ENCODE results near the gene DCAF8. TPM values are rescaled to one million over a fixed set of nuclear protein-coding genes. Genes with fewer than 3 reads are reported as not detected.

Gene DCAF8
- total RNA-seq, 1 experiment from 2014 or later, result 89.7 TPM

DNA sequence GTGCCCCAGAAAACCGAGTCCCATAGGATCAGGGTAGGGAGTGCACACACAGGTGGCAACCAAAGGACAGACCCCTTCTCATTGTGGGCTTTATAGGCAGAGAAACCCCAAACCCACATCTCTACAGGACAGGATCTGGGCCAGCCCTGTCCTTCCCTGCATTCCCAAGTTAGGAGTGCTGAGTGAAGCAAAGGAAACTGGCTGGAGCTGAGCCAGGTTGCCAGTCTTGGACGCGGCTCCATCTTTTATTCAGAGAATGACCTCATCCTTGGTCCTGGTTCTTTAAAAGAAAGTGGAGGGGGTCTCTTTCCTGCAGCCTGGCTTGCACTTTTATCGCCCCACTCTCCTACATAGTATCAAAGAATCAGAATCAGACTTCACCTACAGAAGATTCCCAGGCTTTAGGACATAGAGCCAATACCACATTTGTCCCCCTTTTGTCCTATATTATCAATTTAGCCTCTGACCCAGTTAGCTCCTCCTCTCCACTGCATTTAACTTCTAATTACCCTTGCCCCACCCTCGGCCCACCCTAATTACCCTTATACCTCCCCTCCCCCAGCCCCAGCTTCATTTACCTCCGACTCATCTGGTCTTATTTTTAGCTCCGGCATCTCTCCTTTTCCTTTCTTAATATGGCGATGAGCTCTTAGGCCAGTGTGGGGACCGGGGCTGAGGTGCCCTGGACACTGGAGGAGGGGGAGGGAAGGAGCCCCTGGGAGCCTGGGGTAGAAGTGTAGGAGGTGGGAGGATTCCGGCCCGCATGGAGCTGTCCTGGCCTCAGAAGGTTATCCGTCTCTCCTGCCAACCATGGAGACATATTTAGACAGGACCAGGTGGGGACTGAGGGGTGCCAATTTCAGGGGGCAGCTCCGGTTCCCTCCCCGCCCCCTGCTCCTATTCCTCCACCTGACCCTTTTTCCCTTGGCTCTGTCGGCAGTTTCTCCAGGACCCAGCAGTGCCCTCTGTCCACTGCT lies 72.4 kb downstream of the DCAF8 start, which contains the start of gene CASQ1:
Gene CASQ1 (plus strand): TSS at position 927 of the 977 bp plus-strand sequence. CDS start 177 bp downstream, outside the sequence.
- no peak within 1 kb of the TSS for H3K27ac ChIP-seq (ENCODE audit: low read length)
- H3K27me3 ChIP-seq (ENCODE audit: low read length), result no peaks in the 10 kb centered on the region
- H3K79me2 ChIP-seq (ENCODE audit: low read length), result no peaks in the 10 kb centered on the region
- H3K4me1 ChIP-seq (ENCODE audit: low read length), result peaks cover 8% of the 10 kb centered on the region
- H2AFZ ChIP-seq (ENCODE audit: low read length), result no peak within 1 kb of the TSS
- H3K9me3 ChIP-seq (ENCODE audit: low read length), result no peaks in the 10 kb centered on the region
- no peak within 1 kb of the TSS for H3K4me3 ChIP-seq (ENCODE audit: low read length)
- H3K9me2 ChIP-seq (replicated peaks; ENCODE audit: insufficient read depth, low read length), result no peaks in the 10 kb centered on the region
- H3K36me3 ChIP-seq (ENCODE audit: insufficient read depth, low read length), result no peaks in the 10 kb centered on the region
- no peak within 1 kb of the TSS for H3K9ac ChIP-seq (ENCODE audit: low read length)
- DNase-seq, result no peak
- H3K4me2 ChIP-seq (ENCODE audit: low read depth, low read length, poor library complexity, severe bottlenecking), result no peak within 1 kb of the TSS
- H4K20me1 ChIP-seq (ENCODE audit: insufficient read depth, low read depth, low read length), result no peaks in the 10 kb centered on the region

DNA sequence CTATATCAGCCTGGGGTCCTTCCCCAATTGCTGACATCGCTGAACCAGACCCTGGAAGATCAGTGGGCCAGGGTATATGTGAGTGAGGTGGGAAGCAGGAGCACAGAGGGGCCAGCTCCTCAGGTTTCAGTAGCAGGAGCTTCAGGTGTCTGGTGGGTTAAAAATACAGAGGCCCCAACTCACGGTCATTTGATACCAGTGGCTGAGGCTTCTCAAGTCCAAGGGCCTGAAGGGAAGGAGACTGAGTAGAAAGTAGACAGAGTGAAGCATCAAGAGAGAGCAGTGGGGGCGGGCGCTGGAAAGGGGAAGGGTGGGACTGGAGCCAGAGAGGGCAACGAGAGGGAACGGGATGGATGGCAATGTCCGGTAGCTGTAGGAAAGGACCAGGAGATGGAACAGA lies 74.0 kb downstream of the DCAF8 start:
- no peak overlapping the region for H2AFZ ChIP-seq (ENCODE audit: low read length)

DNA sequence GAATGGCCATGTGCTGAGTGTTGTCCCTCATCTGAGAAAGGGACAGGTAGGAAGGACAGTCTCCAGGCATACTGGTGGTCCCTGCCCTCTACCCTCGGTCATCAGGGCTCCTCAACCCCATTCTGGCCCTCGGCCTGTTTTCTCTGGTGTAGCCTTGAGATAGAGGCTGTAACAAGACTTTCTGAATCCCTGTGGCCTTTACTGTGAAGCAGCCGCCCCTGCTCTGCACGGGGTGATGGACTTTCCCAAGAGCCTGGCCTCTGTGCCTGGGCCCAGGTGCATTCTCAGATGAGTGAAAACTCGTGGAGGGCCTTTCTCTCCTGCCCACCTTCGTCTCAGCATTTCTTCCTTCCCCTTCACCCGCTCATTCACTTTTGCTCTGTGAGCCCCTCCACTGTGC lies 74.9 kb downstream of the DCAF8 start:
- Histone ChIP-seq H3K27me3 (ENCODE audit: low read length) (no peaks in the 10 kb centered on the region), H4K20me1 (ENCODE audit: insufficient read depth, low read depth, low read length) (no peaks in the 10 kb centered on the region), H3K4me3 (ENCODE audit: low read length) (no peak overlapping the region), H3K9me3 (ENCODE audit: low read length) (no peaks in the 10 kb centered on the region), H3K4me1 (ENCODE audit: low read length) (no peaks in the 10 kb centered on the region), H3K27ac (ENCODE audit: low read length) (no peak overlapping the region), H3K36me3 (ENCODE audit: insufficient read depth, low read length) (no peaks in the 10 kb centered on the region), H3K4me2 (ENCODE audit: low read depth, low read length, poor library complexity, severe bottlenecking) (no peak overlapping the region), H3K79me2 (ENCODE audit: low read length) (no peaks in the 10 kb centered on the region), H3K9ac (ENCODE audit: low read length) (no peak overlapping the region), H3K9me2 (replicated peaks; ENCODE audit: insufficient read depth, low read length) (no peaks in the 10 kb centered on the region), H2AFZ (ENCODE audit: low read length) (no peak overlapping the region)
- no peak for DNase-seq

More for the DNA sequence above, 74.0 kb downstream of the DCAF8 start:
- H3K9me3 ChIP-seq (ENCODE audit: low read length), result no peaks in the 10 kb centered on the region
- H3K27me3 ChIP-seq (ENCODE audit: low read length), result no peaks in the 10 kb centered on the region
- no peak overlapping the region for H3K4me2 ChIP-seq (ENCODE audit: low read depth, low read length, poor library complexity, severe bottlenecking)
- H3K27ac ChIP-seq (ENCODE audit: low read length), result no peak overlapping the region
- no peak overlapping the region for H3K9ac ChIP-seq (ENCODE audit: low read length)
- H3K4me1 ChIP-seq (ENCODE audit: low read length), result peaks cover 6% of the 10 kb centered on the region
- no peaks in the 10 kb centered on the region for H3K36me3 ChIP-seq (ENCODE audit: insufficient read depth, low read length)
- no peaks in the 10 kb centered on the region for H3K79me2 ChIP-seq (ENCODE audit: low read length)
- no peaks in the 10 kb centered on the region for H3K9me2 ChIP-seq (replicated peaks; ENCODE audit: insufficient read depth, low read length)
- H3K4me3 ChIP-seq (ENCODE audit: low read length), result no peak overlapping the region
- no peaks in the 10 kb centered on the region for H4K20me1 ChIP-seq (ENCODE audit: insufficient read depth, low read depth, low read length)
- DNase-seq, result no peak

DNA sequence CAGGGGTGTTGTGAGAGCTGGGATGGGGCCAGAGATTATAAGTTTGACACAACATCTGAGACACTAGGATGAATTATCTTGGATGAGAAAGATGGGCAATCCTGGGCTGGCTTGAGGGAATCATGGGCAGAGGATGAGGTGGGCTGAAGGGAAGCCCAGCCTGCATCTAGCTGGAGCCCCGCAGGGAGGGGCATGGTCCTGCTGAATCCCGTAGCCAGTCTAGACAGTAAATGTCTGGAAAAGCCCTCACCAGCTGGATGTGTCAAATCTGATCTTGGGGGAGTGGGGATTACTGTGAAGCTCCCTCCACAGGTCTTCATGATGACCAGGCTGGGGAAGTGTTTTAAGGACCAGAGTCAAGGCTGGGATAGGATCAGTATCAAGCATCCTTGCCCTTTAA lies 75.6 kb downstream of the DCAF8 start:
- no peak for DNase-seq
- H3K27me3 ChIP-seq (ENCODE audit: low read length), result no peaks in the 10 kb centered on the region

GRCh38 chr1:160186246-160186645 lies 76.1 kb downstream of the DCAF8 start:
- no peaks in the 10 kb centered on the region for H3K27me3 ChIP-seq (ENCODE audit: low read length)
- H3K9ac ChIP-seq (ENCODE audit: low read length), result no peak overlapping the region
- no peak for DNase-seq
- H2AFZ ChIP-seq (ENCODE audit: low read length), result no peak overlapping the region
- H3K9me2 ChIP-seq (replicated peaks; ENCODE audit: insufficient read depth, low read length), result no peaks in the 10 kb centered on the region
- H3K36me3 ChIP-seq (ENCODE audit: insufficient read depth, low read length), result no peaks in the 10 kb centered on the region
- no peaks in the 10 kb centered on the region for H3K4me1 ChIP-seq (ENCODE audit: low read length)
- H3K79me2 ChIP-seq (ENCODE audit: low read length), result no peaks in the 10 kb centered on the region
- no peak overlapping the region for H3K4me2 ChIP-seq (ENCODE audit: low read depth, low read length, poor library complexity, severe bottlenecking)
- H3K9me3 ChIP-seq (ENCODE audit: low read length), result no peaks in the 10 kb centered on the region
- H3K27ac ChIP-seq (ENCODE audit: low read length), result no peak overlapping the region
- H4K20me1 ChIP-seq (ENCODE audit: insufficient read depth, low read depth, low read length), result no peaks in the 10 kb centered on the region
- H3K4me3 ChIP-seq (ENCODE audit: low read length), result no peak overlapping the region

More for the DNA sequence above, 75.6 kb downstream of the DCAF8 start:
- Histone ChIP-seq H3K4me3 (ENCODE audit: low read length) (no peak overlapping the region), H3K36me3 (ENCODE audit: insufficient read depth, low read length) (no peaks in the 10 kb centered on the region), H3K4me1 (ENCODE audit: low read length) (no peaks in the 10 kb centered on the region), H4K20me1 (ENCODE audit: insufficient read depth, low read depth, low read length) (no peaks in the 10 kb centered on the region), H3K9me2 (replicated peaks; ENCODE audit: insufficient read depth, low read length) (no peaks in the 10 kb centered on the region), H3K4me2 (ENCODE audit: low read depth, low read length, poor library complexity, severe bottlenecking) (no peak overlapping the region), H3K27ac (ENCODE audit: low read length) (no peak overlapping the region), H3K9ac (ENCODE audit: low read length) (no peak overlapping the region), H2AFZ (ENCODE audit: low read length) (no peak overlapping the region), H3K9me3 (ENCODE audit: low read length) (no peaks in the 10 kb centered on the region), H3K79me2 (ENCODE audit: low read length) (no peaks in the 10 kb centered on the region)

- Histone ChIP-seq H3K4me1 (ENCODE audit: low read length) (no peaks in the 10 kb centered on the region), H3K9ac (ENCODE audit: low read length) (no peak overlapping the region), H3K27me3 (ENCODE audit: low read length) (no peaks in the 10 kb centered on the region), H3K4me3 (ENCODE audit: low read length) (no peak overlapping the region), H3K9me2 (replicated peaks; ENCODE audit: insufficient read depth, low read length) (no peaks in the 10 kb centered on the region), H3K9me3 (ENCODE audit: low read length) (no peaks in the 10 kb centered on the region), H3K4me2 (ENCODE audit: low read depth, low read length, poor library complexity, severe bottlenecking) (no peak overlapping the region), H4K20me1 (ENCODE audit: insufficient read depth, low read depth, low read length) (no peaks in the 10 kb centered on the region), H3K27ac (ENCODE audit: low read length) (no peak overlapping the region), H3K36me3 (ENCODE audit: insufficient read depth, low read length) (no peaks in the 10 kb centered on the region), H2AFZ (ENCODE audit: low read length) (no peak overlapping the region), H3K79me2 (ENCODE audit: low read length) (no peaks in the 10 kb centered on the region)
- DNase-seq, result no peak
These were observed 83.0 kb downstream of the DCAF8 start for GRCh38 chr1:160179336-160179735.

GRCh38 chr1:160178731-160179130 lies 83.6 kb downstream of the DCAF8 start:
- H3K9me2 ChIP-seq (replicated peaks; ENCODE audit: insufficient read depth, low read length), result no peaks in the 10 kb centered on the region
- DNase-seq, result no peak
- no peak overlapping the region for H3K4me3 ChIP-seq (ENCODE audit: low read length)
- H3K36me3 ChIP-seq (ENCODE audit: insufficient read depth, low read length), result no peaks in the 10 kb centered on the region
- no peak overlapping the region for H3K9ac ChIP-seq (ENCODE audit: low read length)
- H3K4me2 ChIP-seq (ENCODE audit: low read depth, low read length, poor library complexity, severe bottlenecking), result no peak overlapping the region
- H3K4me1 ChIP-seq (ENCODE audit: low read length), result no peaks in the 10 kb centered on the region
- no peak overlapping the region for H2AFZ ChIP-seq (ENCODE audit: low read length)
- H3K79me2 ChIP-seq (ENCODE audit: low read length), result no peaks in the 10 kb centered on the region
- no peak overlapping the region for H3K27ac ChIP-seq (ENCODE audit: low read length)
- H3K9me3 ChIP-seq (ENCODE audit: low read length), result no peaks in the 10 kb centered on the region
- no peaks in the 10 kb centered on the region for H4K20me1 ChIP-seq (ENCODE audit: insufficient read depth, low read depth, low read length)
- no peaks in the 10 kb centered on the region for H3K27me3 ChIP-seq (ENCODE audit: low read length)

- Histone ChIP-seq H3K27ac (ENCODE audit: low read length) (no peak overlapping the region), H3K27me3 (ENCODE audit: low read length) (no peaks in the 10 kb centered on the region), H2AFZ (ENCODE audit: low read length) (no peak overlapping the region), H3K4me3 (ENCODE audit: low read length) (no peak overlapping the region), H3K9me3 (ENCODE audit: low read length) (no peaks in the 10 kb centered on the region), H4K20me1 (ENCODE audit: insufficient read depth, low read depth, low read length) (no peaks in the 10 kb centered on the region), H3K4me1 (ENCODE audit: low read length) (no peaks in the 10 kb centered on the region), H3K9me2 (replicated peaks; ENCODE audit: insufficient read depth, low read length) (no peaks in the 10 kb centered on the region), H3K9ac (ENCODE audit: low read length) (no peak overlapping the region), H3K36me3 (ENCODE audit: insufficient read depth, low read length) (no peaks in the 10 kb centered on the region), H3K79me2 (ENCODE audit: low read length) (no peaks in the 10 kb centered on the region), H3K4me2 (ENCODE audit: low read depth, low read length, poor library complexity, severe bottlenecking) (no peak overlapping the region)
- no peak for DNase-seq
These were observed 84.7 kb downstream of the DCAF8 start for GRCh38 chr1:160177667-160178066.
